ENCODE data around the gene ZNF583.

ZNF583 gene

DNA sequence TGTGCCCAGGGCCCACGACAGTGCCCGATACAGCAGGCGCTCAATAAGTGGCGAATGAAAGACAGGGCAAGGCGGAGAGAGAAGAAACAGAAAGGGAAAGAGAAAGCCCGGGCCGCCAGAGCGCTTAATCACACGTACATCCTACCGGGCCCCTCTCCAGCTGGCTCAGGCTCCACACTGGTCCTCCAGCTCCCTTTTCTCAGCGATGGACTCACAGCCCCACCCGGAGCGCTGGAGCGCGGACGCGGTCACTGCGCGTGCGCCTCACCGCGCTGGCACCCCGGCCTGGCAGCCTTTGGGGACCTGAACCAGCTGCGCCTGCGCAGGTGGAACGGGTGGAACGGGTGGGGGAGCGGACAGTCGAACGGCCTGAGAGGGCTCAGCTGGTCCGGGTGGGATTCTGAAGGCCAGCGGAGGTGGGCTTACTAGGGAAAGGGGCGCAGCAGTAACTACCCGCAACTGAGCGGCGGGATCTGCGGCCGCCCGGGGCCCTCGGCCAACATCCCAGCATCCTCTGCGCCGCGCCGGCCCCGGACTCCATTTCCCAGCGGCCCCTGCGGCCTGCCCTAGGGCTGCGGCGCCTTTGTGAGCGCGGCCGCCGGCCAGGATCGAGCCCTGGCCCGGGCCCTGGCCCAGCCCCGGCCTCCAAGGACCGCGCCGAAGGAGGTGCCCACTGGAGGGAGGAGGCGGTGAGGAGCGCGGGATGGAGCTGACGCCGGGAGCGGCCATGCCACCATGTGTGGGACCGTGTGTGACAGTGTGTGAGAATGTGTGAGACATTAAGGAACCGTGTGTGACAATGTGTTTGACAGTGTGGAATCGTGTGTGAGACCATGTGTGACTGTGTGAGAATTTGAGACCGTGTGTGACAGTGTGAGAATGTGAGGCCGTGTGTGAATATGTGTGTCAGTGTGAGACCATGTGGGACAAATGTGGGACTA, at the start of gene ZNF583:
ZNF583 (plus strand) TSS at position 569 of the 941 bp plus-strand sequence. CDS start 2,783 bp downstream, outside the sequence.
- DNase-seq (peak; percentile 92), ATAC-seq (peak; percentile 91)

DNA sequence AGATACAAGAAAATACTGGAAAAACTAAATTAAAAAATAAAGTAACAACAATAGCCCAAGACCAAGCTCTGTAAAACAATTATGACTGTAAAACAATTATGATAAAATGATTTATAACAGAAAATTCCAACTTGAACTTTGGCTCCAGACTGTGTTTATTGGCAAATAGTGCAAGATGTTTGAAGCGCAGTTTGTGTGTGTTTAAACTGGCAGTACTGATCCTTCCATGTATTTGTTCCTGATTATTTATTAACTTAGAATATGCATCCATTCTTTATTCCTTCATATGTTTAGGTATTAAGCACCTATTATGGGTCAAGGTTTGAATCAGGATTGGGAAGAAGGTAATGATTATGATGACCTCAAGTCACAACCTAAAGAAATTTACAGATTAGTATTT, 48.6 kb upstream of the ZNF583 start:
- DNase-seq (no peak), ATAC-seq (no peak)

DNA sequence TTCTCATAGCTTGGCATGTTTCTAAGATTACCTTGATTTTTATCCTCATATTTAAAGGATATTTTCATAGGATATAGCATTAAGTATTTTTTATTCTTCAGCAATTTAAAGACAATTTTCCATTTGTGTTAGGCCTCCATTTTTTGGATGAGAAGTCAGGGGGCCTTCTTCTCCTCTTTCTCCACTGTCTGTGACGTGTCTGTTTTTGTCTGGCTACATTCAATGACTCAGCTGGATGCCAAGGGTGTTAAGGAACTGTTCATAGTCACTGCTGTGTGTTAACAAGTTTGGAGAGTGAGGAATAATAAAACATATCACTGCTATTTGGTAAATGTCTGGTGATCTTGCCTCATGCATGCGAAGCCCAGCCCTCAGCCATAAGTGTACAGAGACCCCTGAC, 47.2 kb upstream of the ZNF583 start:
- DNase-seq = no peak
- no peak for ATAC-seq

DNA sequence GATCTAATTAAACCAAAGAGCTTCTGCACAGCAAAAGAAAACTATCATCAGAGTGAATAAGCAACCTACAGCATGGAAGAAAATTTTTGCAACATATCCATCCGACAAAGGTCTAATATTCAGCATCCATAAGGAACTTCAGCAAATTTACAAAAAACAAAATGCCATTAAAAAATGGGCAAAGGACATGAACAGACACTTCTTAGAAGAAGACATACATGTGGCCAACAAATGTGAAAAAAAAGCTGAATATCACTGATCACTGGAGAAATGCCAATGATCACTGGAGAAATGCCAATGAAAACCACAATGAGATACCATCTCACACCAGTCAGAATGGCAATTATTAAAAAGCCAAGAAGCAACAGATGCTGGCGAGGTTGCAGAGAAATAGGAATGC, 43.3 kb upstream of the ZNF583 start:
- no peak for DNase-seq
- no peak for ATAC-seq

DNA sequence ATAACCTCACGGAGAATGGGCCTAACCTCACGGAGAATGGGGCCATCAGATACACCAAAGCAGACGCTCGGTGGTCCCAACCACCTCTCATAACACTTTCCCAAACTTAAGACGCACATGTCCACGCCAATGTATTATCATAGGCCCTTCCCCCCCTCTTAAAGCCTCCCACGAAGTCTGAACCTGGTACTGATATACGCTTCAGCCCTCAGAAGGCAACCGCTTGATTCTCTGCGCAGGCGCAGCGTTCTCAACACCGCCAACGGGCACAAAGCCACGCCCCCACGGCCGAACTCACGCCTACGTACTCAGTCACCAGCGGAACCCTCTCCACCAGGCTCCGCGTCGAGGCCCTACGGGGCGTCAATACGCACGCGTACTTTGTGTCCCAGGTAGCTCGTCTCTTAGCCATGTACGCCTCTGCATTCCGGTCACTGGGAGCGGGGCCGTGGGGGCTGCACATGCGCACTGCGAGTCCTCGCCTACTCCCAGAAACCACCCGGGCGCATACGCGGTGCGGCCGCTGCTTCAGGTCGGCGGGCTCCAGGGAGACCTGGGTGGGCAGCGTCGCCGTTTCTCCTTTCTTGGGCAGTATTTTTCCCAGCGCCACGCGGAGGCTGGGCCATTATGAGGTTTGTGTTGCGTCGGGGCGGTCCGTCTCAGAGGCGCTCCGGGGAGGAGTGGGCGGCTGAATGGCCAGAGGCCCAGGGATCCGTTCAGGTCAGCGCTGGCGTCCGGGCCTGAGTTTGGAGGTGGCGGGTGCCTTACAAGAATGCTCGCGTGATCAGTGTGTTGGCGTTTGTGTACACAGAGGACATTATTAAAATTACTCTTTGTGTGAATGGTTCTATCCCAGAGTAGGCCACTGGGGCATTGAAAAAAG, 36.1 kb upstream of the ZNF583 start:
- peak; percentile 80 for DNase-seq

DNA sequence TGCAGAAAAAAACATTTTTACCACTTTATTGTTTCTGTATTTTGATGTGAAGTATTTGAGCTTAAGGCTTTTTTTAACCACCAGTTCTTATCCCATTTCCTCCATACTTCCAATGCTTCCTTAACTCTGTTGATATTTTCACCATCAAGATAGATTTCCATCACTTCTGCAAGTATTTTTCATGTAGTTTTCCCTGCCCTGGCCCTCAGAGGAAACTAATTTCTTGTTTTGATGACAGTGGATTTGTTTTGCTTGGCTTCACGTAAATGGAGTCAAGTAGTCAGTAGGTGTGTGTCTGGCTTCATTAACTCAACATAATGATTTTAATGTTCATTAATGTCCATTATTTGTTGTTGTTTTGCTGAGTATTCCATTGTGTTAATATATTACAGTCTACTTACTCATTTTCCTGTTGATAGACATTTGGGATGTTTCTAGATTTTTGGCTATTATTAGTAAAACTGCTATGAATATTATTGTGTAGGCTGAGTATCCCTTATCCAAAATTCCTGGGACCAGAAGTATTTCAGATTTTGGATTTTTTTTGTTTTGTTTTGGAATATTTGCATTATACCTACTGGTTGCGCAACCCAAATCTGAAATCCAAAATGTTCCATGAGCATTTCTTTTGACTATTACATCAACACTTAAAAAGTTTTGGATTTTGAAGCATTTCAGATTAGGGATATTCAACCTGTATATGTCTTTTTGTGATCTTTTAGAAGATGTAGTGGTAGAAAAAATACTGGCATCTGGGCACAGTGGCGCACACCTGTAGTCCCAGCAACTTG, 34.1 kb upstream of the ZNF583 start:
- no peak for ATAC-seq
- no peak for DNase-seq

More for the DNA sequence above, 36.1 kb upstream of the ZNF583 start:
- ATAC-seq = peak; percentile 97

DNA sequence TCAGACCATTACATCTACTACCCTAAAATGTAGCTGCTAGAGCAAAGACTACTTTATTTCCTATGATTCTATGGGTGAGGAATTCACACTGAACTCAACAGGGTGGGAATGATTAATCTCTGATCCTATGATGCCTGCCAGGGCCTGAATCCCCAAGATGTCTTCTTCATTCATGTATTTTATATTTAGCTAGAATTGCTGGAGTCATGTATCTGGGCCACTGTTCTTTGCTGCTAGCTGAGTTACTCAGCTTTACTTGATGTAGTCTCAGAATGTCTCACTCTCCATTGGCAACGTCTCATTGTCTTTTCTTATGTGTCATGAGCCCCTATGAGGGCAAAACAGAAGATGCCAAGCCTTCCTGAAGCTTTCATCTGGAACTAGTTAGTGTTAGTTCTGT, 31.9 kb upstream of the ZNF583 start:
- no peak for ATAC-seq

DNA sequence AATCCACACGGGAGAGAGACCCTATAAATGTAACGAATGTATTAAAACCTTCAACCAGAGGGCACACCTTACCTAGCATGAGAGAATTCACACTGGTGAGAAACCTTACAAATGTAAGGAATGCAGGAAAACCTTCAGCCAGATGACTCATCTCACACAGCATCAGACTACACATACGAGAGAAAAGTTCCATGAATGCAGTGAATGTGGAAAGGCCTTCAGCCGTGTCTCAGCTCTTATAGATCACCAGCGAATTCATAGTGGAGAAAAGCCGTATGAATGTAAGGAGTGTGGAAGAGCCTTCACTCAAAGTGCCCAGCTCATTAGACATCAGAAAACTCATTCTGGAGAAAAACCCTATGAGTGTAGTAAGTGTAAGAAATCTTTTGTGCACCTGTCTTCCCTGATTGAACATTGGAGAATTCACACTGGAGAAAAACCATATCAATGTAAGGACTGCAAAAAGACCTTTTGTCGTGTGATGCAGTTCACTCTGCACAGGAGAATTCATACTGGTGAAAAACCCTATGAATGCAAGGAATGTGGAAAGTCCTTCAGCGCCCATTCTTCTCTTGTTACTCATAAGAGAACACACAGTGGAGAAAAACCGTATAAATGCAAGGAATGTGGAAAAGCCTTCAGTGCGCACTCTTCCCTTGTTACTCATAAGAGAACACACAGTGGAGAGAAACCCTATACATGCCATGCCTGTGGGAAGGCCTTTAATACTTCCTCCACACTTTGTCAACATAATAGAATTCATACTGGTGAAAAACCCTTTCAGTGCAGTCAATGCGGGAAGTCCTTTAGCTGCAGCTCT, 26.8 kb upstream of the ZNF583 start:
- DNase-seq (no peak), ATAC-seq (no peak)

More for the DNA sequence above, 31.9 kb upstream of the ZNF583 start:
- DNase-seq = no peak

DNA sequence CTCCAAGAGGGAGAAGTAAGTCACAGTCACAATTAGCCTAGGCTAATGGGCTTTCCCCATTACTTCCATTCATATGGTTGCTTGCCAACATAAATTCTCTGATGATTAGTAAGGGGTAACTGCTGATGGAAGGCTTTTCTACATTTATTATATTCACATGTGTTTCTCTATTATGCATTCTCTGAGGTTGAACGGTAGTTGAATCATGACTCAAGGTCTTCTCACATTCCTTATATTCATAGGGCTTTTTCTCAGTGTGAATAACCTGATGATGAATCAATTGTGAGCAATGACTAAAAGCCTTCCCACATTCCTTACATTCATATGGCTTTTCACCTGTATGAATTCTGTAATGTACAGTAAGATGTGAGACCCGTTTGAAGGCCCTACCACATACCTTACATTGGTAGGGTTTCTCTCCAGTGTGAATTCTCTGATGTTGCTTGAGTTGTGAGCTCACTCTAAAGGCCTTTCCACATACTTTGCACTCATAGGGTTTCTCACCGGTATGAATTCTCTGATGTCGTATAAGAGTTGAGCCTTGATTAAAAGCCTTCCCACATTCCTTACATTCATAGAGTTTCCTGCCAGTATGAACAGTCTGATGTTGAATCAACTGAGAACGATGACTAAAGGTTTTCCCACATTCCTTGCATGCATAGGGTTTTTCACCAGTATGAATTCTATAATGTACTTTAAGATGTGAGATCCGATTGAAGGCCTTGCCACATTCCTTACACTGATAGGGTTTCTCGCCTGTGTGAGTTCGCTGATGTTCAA, 20.1 kb upstream of the ZNF583 start:
- DNase-seq = no peak
- ATAC-seq = no peak

DNA sequence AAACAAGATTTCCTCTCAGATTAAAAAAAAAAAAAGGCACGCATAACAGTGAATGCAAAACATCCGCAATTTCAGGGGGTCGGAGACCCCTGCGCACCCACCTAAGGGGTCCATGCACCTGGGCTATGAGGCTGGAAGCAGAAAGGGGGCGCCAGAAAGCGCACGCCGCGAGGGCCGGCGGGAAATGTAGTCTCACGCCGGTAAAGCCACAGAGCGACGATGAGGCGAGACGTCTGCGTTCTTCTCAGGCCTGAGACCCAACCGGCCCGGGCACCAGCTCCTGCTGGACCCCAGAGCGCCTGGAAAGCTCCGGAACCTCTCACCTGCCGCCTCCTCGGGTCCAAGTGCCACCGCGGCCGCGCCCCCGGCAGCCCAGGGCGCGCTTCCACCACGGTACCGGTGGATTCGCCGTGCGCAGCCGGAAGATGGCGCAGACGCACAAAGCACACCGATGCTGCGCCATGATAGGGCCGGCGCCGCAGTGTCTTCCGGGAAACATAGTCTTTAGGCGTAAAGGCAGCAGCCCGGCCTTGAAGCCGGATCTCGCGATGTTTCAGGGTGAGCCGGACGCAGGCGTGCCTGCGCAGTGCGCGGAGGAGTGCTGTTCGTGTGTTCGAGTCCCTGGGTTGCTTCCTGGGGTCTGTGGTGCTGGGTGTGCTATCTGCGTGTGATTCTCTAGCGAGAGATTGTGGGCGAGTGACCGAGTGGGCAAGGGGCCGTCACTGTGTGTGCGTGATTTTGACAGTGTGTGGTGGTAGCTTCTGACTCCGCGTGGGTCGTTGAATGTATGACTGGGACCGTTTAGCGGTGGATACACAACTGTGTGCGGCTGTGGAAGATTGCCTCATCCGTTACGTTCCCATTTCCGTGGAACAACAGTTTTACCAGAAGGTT, 10.8 kb upstream of the ZNF583 start, which contains the start of gene ZNF582:
ZNF582 (minus strand) TSS at position 416 of the 894 bp plus-strand sequence. CDS start 1,782 bp downstream, outside the sequence.
- DNase-seq = peak; percentile 89

DNA sequence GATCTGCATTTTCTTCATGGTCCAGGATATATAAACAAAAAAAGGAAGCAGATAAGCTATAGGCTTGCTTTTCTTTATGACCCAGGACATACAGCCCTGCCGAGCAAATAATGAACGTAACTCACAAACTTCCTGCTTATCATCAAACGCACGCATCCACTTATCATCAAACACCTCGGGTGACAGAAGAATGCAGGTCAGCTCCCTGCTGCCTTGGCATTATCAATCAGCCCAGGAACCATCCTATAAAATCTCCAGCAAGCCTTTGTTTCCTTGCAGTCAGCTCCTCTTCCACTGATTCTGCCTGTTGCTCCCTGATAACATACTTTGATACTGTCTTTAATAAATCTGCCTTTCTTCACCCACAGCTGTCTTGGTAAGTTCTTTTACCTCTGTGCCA, 5.3 kb upstream of the ZNF583 start:
- no peak for ATAC-seq
- no peak for DNase-seq

More for the DNA sequence above, 10.8 kb upstream of the ZNF583 start, which contains the start of gene ZNF582:
- peak; percentile 98 for ATAC-seq

DNA sequence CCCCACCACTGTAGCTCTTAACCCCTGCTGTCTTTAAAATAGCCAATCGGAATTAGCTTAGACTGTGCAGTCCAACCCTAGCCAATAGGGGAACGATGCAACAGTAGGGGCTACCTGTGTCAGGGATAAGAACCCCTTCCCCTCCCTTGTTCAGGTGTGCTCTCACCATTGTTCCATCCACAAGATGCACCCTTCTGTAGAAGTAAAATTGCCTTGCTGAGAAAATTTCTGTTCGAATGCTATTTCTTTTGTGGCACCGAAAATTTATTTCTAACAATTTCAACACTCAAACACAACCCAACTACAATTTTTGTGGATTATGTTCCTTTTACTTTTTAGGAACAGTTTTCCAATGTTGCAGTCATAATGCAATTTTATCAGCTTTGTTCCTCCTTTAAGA, 3.6 kb upstream of the ZNF583 start:
- ATAC-seq = no peak
- DNase-seq = no peak

DNA sequence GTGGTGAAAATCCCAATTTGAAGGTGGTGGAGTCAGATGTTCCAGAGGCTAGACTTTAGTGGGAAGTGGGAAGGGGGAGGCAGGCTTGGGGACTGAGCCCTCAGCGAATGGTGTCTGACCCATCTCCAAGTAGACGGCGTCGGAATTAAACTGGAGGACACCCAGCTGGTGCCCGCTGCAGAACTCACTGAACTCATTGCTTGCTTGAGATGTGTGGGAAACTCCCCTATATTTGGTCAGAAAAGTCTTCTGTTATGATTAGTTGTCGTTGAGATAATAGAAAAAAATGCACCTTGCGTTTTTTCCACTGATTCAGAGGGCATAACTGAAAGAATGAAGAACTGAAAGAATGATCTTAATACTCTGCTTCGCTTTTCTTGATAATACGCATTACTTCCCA, 871 bp upstream of the ZNF583 start:
- no peak for ATAC-seq

DNA sequence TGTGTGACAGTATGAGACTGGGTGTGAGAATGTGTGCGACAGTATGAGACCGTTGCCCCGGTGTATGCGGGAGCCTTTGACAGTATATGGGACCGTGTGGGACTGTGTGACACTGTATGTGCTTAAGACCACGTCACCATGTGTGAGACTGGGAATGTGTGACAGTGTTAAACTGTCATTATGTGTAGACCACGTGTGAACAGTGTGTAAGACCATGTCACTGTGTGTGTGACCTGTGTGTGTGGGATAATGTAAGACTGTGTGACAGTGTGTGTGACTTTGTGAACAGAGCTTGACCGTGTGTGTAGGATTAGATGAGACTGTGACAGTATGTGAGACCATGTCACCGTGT, 549 bp downstream of the ZNF583 start:
- ATAC-seq = peak; percentile 1
- DNase-seq = no peak

More for the DNA sequence above, 871 bp upstream of the ZNF583 start:
- no peak for DNase-seq

DNA sequence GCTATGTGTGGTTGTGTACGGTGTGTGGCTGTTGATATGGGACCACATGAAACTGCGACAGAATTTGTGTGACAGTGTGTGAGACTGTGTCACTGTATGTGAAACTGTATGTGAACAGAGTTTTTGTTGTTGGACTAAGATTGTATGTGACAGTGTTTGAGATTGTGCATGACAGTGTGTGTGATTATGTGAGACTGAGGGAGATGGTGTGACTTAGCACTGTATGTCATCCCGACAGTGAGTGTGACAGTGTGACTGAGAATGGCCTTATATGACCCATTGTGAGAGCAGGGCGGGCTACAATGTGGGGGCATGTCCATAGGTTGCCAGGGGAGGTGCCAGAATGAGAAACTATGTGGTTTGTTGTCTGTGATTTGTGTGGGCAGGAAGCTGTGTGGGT, 930 bp downstream of the ZNF583 start:
- DNase-seq (no peak), ATAC-seq (no peak)

DNA sequence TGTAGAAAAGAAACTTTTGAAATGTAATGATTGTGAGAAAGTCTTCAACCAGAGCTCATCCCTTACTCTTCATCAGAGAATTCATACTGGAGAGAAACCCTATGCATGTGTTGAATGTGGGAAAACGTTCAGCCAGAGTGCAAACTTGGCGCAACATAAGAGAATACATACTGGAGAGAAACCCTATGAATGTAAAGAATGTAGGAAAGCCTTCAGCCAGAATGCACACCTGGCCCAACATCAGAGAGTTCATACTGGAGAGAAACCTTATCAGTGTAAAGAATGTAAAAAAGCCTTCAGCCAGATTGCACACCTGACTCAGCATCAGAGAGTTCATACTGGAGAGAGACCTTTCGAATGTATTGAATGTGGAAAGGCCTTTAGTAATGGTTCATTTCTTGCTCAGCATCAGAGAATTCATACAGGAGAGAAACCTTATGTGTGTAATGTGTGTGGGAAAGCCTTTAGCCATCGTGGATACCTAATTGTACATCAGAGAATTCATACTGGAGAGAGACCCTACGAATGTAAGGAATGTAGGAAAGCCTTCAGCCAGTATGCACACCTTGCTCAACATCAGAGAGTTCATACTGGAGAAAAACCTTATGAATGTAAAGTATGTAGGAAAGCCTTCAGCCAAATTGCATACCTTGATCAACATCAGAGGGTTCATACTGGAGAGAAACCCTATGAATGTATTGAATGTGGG, 19.3 kb downstream of the ZNF583 start:
- ATAC-seq (no peak), DNase-seq (no peak)

DNA sequence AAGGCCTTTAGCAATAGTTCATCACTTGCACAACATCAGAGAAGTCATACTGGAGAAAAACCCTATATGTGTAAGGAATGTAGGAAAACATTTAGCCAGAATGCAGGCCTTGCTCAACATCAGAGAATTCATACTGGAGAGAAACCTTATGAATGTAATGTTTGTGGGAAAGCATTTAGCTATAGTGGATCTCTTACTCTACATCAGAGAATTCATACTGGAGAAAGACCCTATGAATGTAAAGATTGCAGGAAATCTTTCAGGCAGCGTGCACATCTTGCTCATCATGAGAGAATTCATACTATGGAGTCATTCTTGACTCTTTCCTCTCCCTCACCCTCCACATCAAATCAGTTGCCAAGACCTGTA, 19.8 kb downstream of the ZNF583 start:
- DNase-seq (no peak), ATAC-seq (no peak)

DNA sequence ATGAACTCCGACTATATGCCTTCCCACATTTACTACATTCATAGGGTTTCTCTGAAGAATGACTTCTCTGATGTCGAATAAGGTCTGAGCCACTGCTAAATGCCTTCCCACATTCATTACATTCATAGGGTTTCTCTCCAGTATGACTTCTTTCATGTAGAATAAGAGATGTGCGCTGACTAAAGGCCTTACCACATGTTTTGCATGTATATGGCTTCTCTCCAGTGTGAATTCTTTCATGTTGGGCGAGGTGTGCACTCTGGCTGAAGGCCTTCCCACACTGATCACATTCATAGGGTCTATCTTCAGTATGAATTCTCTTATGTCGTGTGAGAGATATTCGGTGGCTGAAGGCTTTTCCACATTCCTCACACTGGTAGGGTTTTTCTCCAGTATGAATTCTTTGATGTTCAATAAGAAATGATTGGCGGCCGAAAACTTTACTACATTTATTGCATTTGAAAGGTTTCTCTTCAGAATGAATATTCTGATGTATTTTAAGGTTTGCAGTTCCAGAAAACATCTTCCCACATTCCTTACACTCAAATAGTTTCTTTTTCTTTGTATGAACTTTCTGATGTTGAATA, 37.2 kb downstream of the ZNF583 start:
- ATAC-seq = no peak

More for the DNA sequence above, 37.2 kb downstream of the ZNF583 start:
- no peak for DNase-seq
